A549 (cell line): ENCODE results near the gene KRT27. TPM values are rescaled to one million over a fixed set of nuclear protein-coding genes. Genes with fewer than 3 reads are reported as not detected.

Experiments
- ATAC-seq, 2 experiments: fragments of 200-7000 bp in 1 of 2; fragments of >200 bp in 1 of 2; cut with Nextera tagmentation in 1 of 2; cut with Tn5 transposase in 1 of 2; 3 replicates each; pipeline versions ENCODE4 v1.8.0 to v1.9.1; 2018 to 2020; ENCODE audit warnings: mild to moderate bottlenecking in 1 of 2, moderate library complexity in 1 of 2
- CTCF ChIA-PET: fragments of 300-600 bp; sonication (Branson Sonifier 250); formaldehyde crosslinking; extraction: SDS; loops from one replicate; lab custom pipeline; 2021; ENCODE audit warnings: antibody characterized with exemption, inconsistent platforms; lab: Yijun Ruan, JAX
- POLR2A ChIA-PET: fragments of 350-600 bp; formaldehyde crosslinking; extraction: SDS; loops from one replicate; lab custom pipeline; 2021; ENCODE audit warnings: antibody characterized with exemption, inconsistent platforms; lab: Yijun Ruan, JAX
- DNase-seq, 2 experiments: peaks; one replicate each; pipeline versions ENCODE4 v3.0.0 to v3.0.0-alpha.2; 2011 to 2016; ENCODE audit warnings: low read depth in 1 of 2, low spot score in 1 of 2
- FAIRE-seq: peaks from 2 replicates; lab custom pipeline; 2011; peaks lifted over from hg19 to GRCh38; lab: Jason Lieb, UNC
- H3K27ac ChIP-seq, 2 experiments: fragments of >200 bp; sonication (Bioruptor Twin); formaldehyde crosslinking; 3 replicates each; pipeline ENCODE4 v1.5.1; 2016 to 2017
- H3K4me1 ChIP-seq: fragments of >200 bp; sonication (Bioruptor Twin); formaldehyde crosslinking; 3 replicates; pipeline ENCODE4 v1.6.1; 2016
- H3K4me2 ChIP-seq: fragments of >200 bp; sonication (Bioruptor Twin); formaldehyde crosslinking; 3 replicates; pipeline ENCODE4 v1.6.1; 2016
- H3K4me3 ChIP-seq: fragments of >200 bp; sonication (Bioruptor Twin); formaldehyde crosslinking; 3 replicates; pipeline ENCODE4 v1.5.1; 2016
- H3K9me3 ChIP-seq: fragments of >200 bp; sonication (Bioruptor Twin); formaldehyde crosslinking; 3 replicates; pipeline ENCODE4 v1.6.1; 2016
- BHLHE40 ChIP-seq: IDR thresholded peaks from 2 replicates; pipeline ENCODE4 v1.6.1; 2012; ENCODE audit warnings: low read depth, low read length, inconsistent platforms
- CBX8 ChIP-seq: fragments of 200-600 bp; sonication (generic); IDR thresholded peaks from 2 replicates; pipeline ENCODE4 v1.6.1; 2016
- CEBPB ChIP-seq, 2 experiments: fragments of >200 bp in 1 of 2; sonication (Bioruptor Twin) in 1 of 2; formaldehyde crosslinking in 1 of 2; IDR thresholded peaks; 2 replicates each; pipeline ENCODE4 v1.6.1; 2012 to 2016
- POLR2A ChIP-seq: IDR thresholded peaks from 2 replicates; pipeline ENCODE4 v1.6.1; 2012; ENCODE audit warnings: mild to moderate bottlenecking, low read length
- RAD21 ChIP-seq, 2 experiments: fragments of >200 bp in 1 of 2; sonication (Bioruptor Twin) in 1 of 2; formaldehyde crosslinking in 1 of 2; IDR thresholded peaks in 1 of 2; conservative IDR thresholded peaks in 1 of 2; 2 replicates in 1 of 2; 3 replicates in 1 of 2; pipeline ENCODE4 v1.6.1; 2012 to 2018; ENCODE audit warnings: inconsistent platforms in 1 of 2
- RARB ChIP-seq: fragments of 250-450 bp; sonication (Bioruptor Pico); IDR thresholded peaks from 2 replicates; pipeline ENCODE4 v1.8.0; 2021; ENCODE audit warnings: mild to moderate bottlenecking, moderate library complexity
- RCOR1 ChIP-seq: fragments of 150-350 bp; IDR thresholded peaks from 2 replicates; pipeline ENCODE4 v1.6.1; 2014; ENCODE audit warnings: antibody characterized with exemption, low read length, low read depth
- SMC3 ChIP-seq: fragments of >200 bp; sonication (Bioruptor Twin); formaldehyde crosslinking; IDR thresholded peaks from 3 replicates; pipeline ENCODE4 v1.6.1; 2018; ENCODE audit warnings: inconsistent platforms
- TP53 ChIP-seq: fragments of 250-450 bp; sonication (Bioruptor Pico); IDR thresholded peaks from 2 replicates; pipeline ENCODE4 v1.5.0; 2021; ENCODE audit warnings: mild to moderate bottlenecking, moderate library complexity
- ZC3H11A ChIP-seq: fragments of 450-650 bp; IDR thresholded peaks from 2 replicates; pipeline ENCODE4 v1.6.1; 2014; ENCODE audit warnings: antibody characterized with exemption, mild to moderate bottlenecking
- WGBS: methylation state at CpG from one replicate; pipeline ENCODE4 v1.1.6; 2017; ENCODE audit errors: missing lambda C conversion rate; 5-methylcytosine and 5-hydroxymethylcytosine counted together
- polyA plus RNA-seq, 4 experiments: library from polyadenylated mRNA; depleted of rRNA in 3 of 4; stranded (reverse); fragments of >200 nt; fragmentation: RNase III in 1 of 4; extraction: RNeasy Plus Mini Kit Qiagen cat#74134 plus additional on column Dnase treatment in 1 of 4; gene quantifications; 2 replicates in 3 of 4; 3 replicates in 1 of 4; pipeline ENCODE4 v1.2.3, GENCODE V29; 2011 to 2017
- TF ChIP-seq, protein P1 (sequence below): fragments of 250-450 bp; sonication (Bioruptor Pico); IDR thresholded peaks from 2 replicates; pipeline ENCODE4 v1.5.0; 2021; ENCODE audit warnings: mild to moderate bottlenecking, moderate library complexity, borderline replicate concordance
- TF ChIP-seq, protein P2 (sequence below): fragments of >200 bp; sonication (Bioruptor Twin); formaldehyde crosslinking; IDR thresholded peaks from 3 replicates; pipeline ENCODE4 v1.5.1; 2016

Gene KRT27
- polyA plus RNA-seq, 2 of the 4 experiments (the other 2 are of a cell fraction), result not detected

DNA sequence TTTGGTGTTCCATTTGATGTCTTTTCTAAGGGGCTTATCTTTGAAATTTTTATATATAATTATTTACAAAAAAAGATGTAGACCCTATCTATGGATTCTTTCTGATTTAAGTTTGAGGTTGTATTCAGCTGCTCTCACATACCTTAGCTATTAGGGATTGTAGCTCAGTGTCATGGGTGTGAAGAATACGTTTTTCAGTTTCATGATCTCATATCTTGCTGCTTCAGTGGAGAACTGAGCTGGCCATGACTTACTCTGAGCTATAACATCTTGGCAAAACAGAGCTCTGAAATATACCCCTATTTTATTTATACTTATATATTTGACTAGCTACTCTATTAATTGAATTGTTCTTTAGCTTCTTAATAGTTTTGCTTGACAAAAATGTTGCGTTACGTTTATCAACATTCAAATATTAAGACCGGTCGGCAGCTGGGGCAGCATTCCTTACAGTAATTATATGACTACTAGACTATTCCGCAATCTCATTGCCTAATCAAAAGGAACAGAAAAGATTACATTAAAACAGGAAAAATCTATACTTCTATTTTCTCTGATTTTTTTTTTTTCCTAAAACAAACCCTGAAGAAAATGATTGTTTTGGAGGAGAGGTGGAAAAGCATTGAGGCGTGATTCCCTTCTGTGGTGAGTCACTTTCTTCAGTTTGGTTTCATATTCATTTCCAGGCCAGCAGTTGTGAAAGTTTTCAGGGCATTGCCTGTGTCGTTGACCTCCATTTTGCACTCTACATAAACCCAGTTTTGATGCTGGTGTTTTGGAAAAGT is 54.7 kb downstream of the KRT27 start:
- 64% methylated on average over 8 of the region's 8 CpGs for WGBS
- FAIRE-seq, result no peak
- ChIA-PET CTCF (interaction anchor here (1.0 kb wide), 1 partner anchor 108 kb away, joined by 5 read pairs; no protein-coding TSS in a partner anchor), POLR2A (no interaction called here)
- Histone ChIP-seq H3K27ac (no peak overlapping the region), H3K4me3 (no peak overlapping the region), H3K4me1 (peaks cover 3% of the 10 kb centered on the region), H3K9me3 (0 out of 3 replicates have a peak, but pooled peaks cover 2% of the 10 kb centered on the region), H3K4me2 (no peak overlapping the region)
- TF ChIP-seq RCOR1 (no peak), BHLHE40 (no peak), CEBPB (IDR thresholded peaks at IDR 0.05) (peak in 1 of 2 experiments; percentile 15; a peak in 1 of 4 replicates), POLR2A (no peak), TP53 (no peak), ZC3H11A (no peak)
- TF ChIP-seq, protein P1, sequence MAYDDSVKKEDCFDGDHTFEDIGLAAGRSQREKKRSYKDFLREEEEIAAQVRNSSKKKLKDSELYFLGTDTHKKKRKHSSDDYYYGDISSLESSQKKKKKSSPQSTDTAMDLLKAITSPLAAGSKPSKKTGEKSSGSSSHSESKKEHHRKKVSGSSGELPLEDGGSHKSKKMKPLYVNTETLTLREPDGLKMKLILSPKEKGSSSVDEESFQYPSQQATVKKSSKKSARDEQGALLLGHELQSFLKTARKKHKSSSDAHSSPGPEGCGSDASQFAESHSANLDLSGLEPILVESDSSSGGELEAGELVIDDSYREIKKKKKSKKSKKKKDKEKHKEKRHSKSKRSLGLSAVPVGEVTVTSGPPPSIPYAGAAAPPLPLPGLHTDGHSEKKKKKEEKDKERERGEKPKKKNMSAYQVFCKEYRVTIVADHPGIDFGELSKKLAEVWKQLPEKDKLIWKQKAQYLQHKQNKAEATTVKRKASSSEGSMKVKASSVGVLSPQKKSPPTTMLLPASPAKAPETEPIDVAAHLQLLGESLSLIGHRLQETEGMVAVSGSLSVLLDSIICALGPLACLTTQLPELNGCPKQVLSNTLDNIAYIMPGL (CRISPR knock-in tag), result no peak
- ATAC-seq, result no peak
- no peak for DNase-seq

DNA sequence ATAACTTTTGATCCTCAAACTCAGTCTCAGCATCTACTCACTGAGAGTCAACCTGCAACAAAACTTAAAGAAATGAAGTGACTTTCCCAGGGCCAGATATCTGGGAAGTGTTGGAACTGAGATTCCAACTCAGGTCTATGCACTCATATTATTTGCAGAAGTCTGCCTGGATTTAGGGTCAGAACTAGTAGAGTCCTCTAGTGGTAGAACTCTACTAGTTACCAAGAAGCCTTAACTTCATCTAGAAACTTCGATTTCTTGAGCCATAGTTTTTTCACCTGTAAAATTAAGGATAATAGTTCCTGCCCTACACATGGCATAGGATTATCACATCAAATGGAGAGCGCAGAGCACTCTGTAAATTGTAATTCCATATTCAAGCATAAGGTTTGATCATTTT is 55.4 kb downstream of the KRT27 start:
- Histone ChIP-seq H3K9me3 (0 out of 3 replicates have a peak, but pooled peaks cover 2% of the 10 kb centered on the region), H3K27ac (no peak overlapping the region), H3K4me1 (peaks cover 10% of the 10 kb centered on the region), H3K4me3 (no peak overlapping the region), H3K4me2 (no peak overlapping the region)
- ATAC-seq (peak; percentile 61 to 71; a peak in 3 of 6 replicates), DNase-seq (peak in 1 of 2 experiments; percentile 20), FAIRE-seq (no peak)
- TF ChIP-seq SMC3, result peak; percentile 55; the same call in 2 of the 3 replicates
- no peak for TF ChIP-seq RARB (CRISPR knock-in tag)
- TF ChIP-seq, protein P2, sequence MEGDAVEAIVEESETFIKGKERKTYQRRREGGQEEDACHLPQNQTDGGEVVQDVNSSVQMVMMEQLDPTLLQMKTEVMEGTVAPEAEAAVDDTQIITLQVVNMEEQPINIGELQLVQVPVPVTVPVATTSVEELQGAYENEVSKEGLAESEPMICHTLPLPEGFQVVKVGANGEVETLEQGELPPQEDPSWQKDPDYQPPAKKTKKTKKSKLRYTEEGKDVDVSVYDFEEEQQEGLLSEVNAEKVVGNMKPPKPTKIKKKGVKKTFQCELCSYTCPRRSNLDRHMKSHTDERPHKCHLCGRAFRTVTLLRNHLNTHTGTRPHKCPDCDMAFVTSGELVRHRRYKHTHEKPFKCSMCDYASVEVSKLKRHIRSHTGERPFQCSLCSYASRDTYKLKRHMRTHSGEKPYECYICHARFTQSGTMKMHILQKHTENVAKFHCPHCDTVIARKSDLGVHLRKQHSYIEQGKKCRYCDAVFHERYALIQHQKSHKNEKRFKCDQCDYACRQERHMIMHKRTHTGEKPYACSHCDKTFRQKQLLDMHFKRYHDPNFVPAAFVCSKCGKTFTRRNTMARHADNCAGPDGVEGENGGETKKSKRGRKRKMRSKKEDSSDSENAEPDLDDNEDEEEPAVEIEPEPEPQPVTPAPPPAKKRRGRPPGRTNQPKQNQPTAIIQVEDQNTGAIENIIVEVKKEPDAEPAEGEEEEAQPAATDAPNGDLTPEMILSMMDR, result peak; percentile 53
- peak; percentile 45; a peak in 4 of 5 replicates for TF ChIP-seq RAD21 (conservative IDR thresholded peaks at IDR 0.05 in 1 of 2, IDR thresholded peaks at IDR 0.05 in 1 of 2)
- no peak for TF ChIP-seq CBX8
- ChIA-PET CTCF (interaction anchor here (1.0 kb wide), 1 partner anchor 107 kb away, joined by 5 read pairs; no protein-coding TSS in a partner anchor), POLR2A (no interaction called here)
- WGBS, result 64% methylated on average over 2 of the region's 2 CpGs

Other genes starting within 250 kb of the KRT27 start
- gene CCR7, start 217.1 kb downstream of the KRT27 start, polyA plus RNA-seq (2011; rRNA removed), result 1.4 and 1.9 TPM in 2 replicates
- gene CCR7, start 217.1 kb downstream of the KRT27 start, polyA plus RNA-seq (2017; fragmentation: RNase III; extraction: RNeasy Plus Mini Kit Qiagen cat#74134 plus additional on column Dnase treatment), result 0.72 to 0.84 TPM (median 0.76 TPM) in 3 replicates
- gene SMARCE1, start 134.7 kb downstream of the KRT27 start, polyA plus RNA-seq (2011; rRNA removed), result 87.9 and 111 TPM in 2 replicates
- 109 to 116 TPM (median 114 TPM) in 3 replicates for gene SMARCE1, start 134.7 kb downstream of the KRT27 start, polyA plus RNA-seq (2017; fragmentation: RNase III; extraction: RNeasy Plus Mini Kit Qiagen cat#74134 plus additional on column Dnase treatment)
- gene KRT222, start 117.4 kb downstream of the KRT27 start, polyA plus RNA-seq (2011; rRNA removed), result 1.3 and 1.8 TPM in 2 replicates
- 0.97 to 1.8 TPM (median 1.8 TPM) in 3 replicates for gene KRT222, start 117.4 kb downstream of the KRT27 start, polyA plus RNA-seq (2017; fragmentation: RNase III; extraction: RNeasy Plus Mini Kit Qiagen cat#74134 plus additional on column Dnase treatment)
- not detected in 2 replicates for gene KRT24, start 78.8 kb downstream of the KRT27 start, polyA plus RNA-seq (2011; rRNA removed)
- gene KRT24, start 78.8 kb downstream of the KRT27 start, polyA plus RNA-seq (2017; fragmentation: RNase III; extraction: RNeasy Plus Mini Kit Qiagen cat#74134 plus additional on column Dnase treatment), result not detected in 3 replicates
- gene KRT25, start 27.2 kb downstream of the KRT27 start, polyA plus RNA-seq (2011; rRNA removed), result not detected in 2 replicates
- gene KRT25, start 27.2 kb downstream of the KRT27 start, polyA plus RNA-seq (2017; fragmentation: RNase III; extraction: RNeasy Plus Mini Kit Qiagen cat#74134 plus additional on column Dnase treatment), result not detected in 3 replicates
- not detected in 2 replicates for gene KRT26, start 10.3 kb downstream of the KRT27 start, polyA plus RNA-seq (2011; rRNA removed)
- gene KRT26, start 10.3 kb downstream of the KRT27 start, polyA plus RNA-seq (2017; fragmentation: RNase III; extraction: RNeasy Plus Mini Kit Qiagen cat#74134 plus additional on column Dnase treatment), result not detected in 3 replicates
- not detected in 2 replicates for gene KRT28, start 17.4 kb upstream of the KRT27 start, polyA plus RNA-seq (2011; rRNA removed)
- gene KRT28, start 17.4 kb upstream of the KRT27 start, polyA plus RNA-seq (2017; fragmentation: RNase III; extraction: RNeasy Plus Mini Kit Qiagen cat#74134 plus additional on column Dnase treatment), result not detected in 3 replicates
- 59.8 and 89.8 TPM in 2 replicates for gene KRT10, start 40.1 kb upstream of the KRT27 start, polyA plus RNA-seq (2011; rRNA removed)
- gene KRT10, start 40.1 kb upstream of the KRT27 start, polyA plus RNA-seq (2017; fragmentation: RNase III; extraction: RNeasy Plus Mini Kit Qiagen cat#74134 plus additional on column Dnase treatment), result 89.1 to 96.2 TPM (median 95.9 TPM) in 3 replicates
- not detected in 2 replicates for gene KRT12, start 84.7 kb upstream of the KRT27 start, polyA plus RNA-seq (2011; rRNA removed)
- gene KRT12, start 84.7 kb upstream of the KRT27 start, polyA plus RNA-seq (2017; fragmentation: RNase III; extraction: RNeasy Plus Mini Kit Qiagen cat#74134 plus additional on column Dnase treatment), result not detected in 3 replicates
- 0.28 and 0.34 TPM in 2 replicates for gene KRT20, start 102.7 kb upstream of the KRT27 start, polyA plus RNA-seq (2011; rRNA removed)
- not detected in 3 replicates for gene KRT20, start 102.7 kb upstream of the KRT27 start, polyA plus RNA-seq (2017; fragmentation: RNase III; extraction: RNeasy Plus Mini Kit Qiagen cat#74134 plus additional on column Dnase treatment)
- gene KRT23, start 155.1 kb upstream of the KRT27 start, polyA plus RNA-seq (2011; rRNA removed), result not detected in 2 replicates
- gene KRT23, start 155.1 kb upstream of the KRT27 start, polyA plus RNA-seq (2017; fragmentation: RNase III; extraction: RNeasy Plus Mini Kit Qiagen cat#74134 plus additional on column Dnase treatment), result not detected in 3 replicates
- gene KRT39, start 184.4 kb upstream of the KRT27 start, polyA plus RNA-seq (2011; rRNA removed), result not detected in 2 replicates
- not detected in 3 replicates for gene KRT39, start 184.4 kb upstream of the KRT27 start, polyA plus RNA-seq (2017; fragmentation: RNase III; extraction: RNeasy Plus Mini Kit Qiagen cat#74134 plus additional on column Dnase treatment)
- not detected in 2 replicates for gene KRT40, start 201.8 kb upstream of the KRT27 start, polyA plus RNA-seq (2011; rRNA removed)
- not detected in 3 replicates for gene KRT40, start 201.8 kb upstream of the KRT27 start, polyA plus RNA-seq (2017; fragmentation: RNase III; extraction: RNeasy Plus Mini Kit Qiagen cat#74134 plus additional on column Dnase treatment)
- not detected in 2 replicates for gene KRTAP3-3, start 211.6 kb upstream of the KRT27 start, polyA plus RNA-seq (2011; rRNA removed)
- not detected in 3 replicates for gene KRTAP3-3, start 211.6 kb upstream of the KRT27 start, polyA plus RNA-seq (2017; fragmentation: RNase III; extraction: RNeasy Plus Mini Kit Qiagen cat#74134 plus additional on column Dnase treatment)
- not detected in 2 replicates for gene KRTAP3-2, start 217.4 kb upstream of the KRT27 start, polyA plus RNA-seq (2011; rRNA removed)
- not detected in 3 replicates for gene KRTAP3-2, start 217.4 kb upstream of the KRT27 start, polyA plus RNA-seq (2017; fragmentation: RNase III; extraction: RNeasy Plus Mini Kit Qiagen cat#74134 plus additional on column Dnase treatment)
- not detected in 2 replicates for gene KRTAP3-1, start 226.6 kb upstream of the KRT27 start, polyA plus RNA-seq (2011; rRNA removed)
- not detected in 3 replicates for gene KRTAP3-1, start 226.6 kb upstream of the KRT27 start, polyA plus RNA-seq (2017; fragmentation: RNase III; extraction: RNeasy Plus Mini Kit Qiagen cat#74134 plus additional on column Dnase treatment)
- gene KRTAP1-5, start 244.7 kb upstream of the KRT27 start, polyA plus RNA-seq (2011; rRNA removed), result not detected in 2 replicates
- gene KRTAP1-5, start 244.7 kb upstream of the KRT27 start, polyA plus RNA-seq (2017; fragmentation: RNase III; extraction: RNeasy Plus Mini Kit Qiagen cat#74134 plus additional on column Dnase treatment), result not detected in 3 replicates
- gene KRTAP1-4, start 247.6 kb upstream of the KRT27 start, polyA plus RNA-seq (2011; rRNA removed), result not detected in 2 replicates
- gene KRTAP1-4, start 247.6 kb upstream of the KRT27 start, polyA plus RNA-seq (2017; fragmentation: RNase III; extraction: RNeasy Plus Mini Kit Qiagen cat#74134 plus additional on column Dnase treatment), result not detected in 3 replicates